ENCODE data around the gene C7orf57. TPM values are rescaled to one million over a fixed set of nuclear protein-coding genes. Genes with fewer than 3 reads are reported as not detected.

Gene C7orf57
- total and polyA plus RNA-seq, 2 experiments from 2014 or later, result 0.42 to 2.1 TPM

GRCh38 chr7:48085433-48085791 lies 50.1 kb downstream of the C7orf57 start:
- Histone ChIP-seq H3K79me2 (replicated peaks; ENCODE audit: insufficient read depth) (no peaks in the 10 kb centered on the region), H3K9me2 (ENCODE audit: insufficient read depth) (no peaks in the 10 kb centered on the region; the same call in 1 of the 2 replicates), H3K27ac (ENCODE audit: low read depth) (no peak overlapping the region), H3K4me3 (no peak overlapping the region), H2AFZ (no peak overlapping the region), H4K20me1 (replicated peaks; ENCODE audit: insufficient read depth) (no peaks in the 10 kb centered on the region), H3K27me3 (ENCODE audit: insufficient read depth) (no peaks in the 10 kb centered on the region), H3F3A (replicated peaks; ENCODE audit: low read depth) (peaks cover 10% of the 10 kb centered on the region), H3K36me3 (ENCODE audit: insufficient read depth) (no peaks in the 10 kb centered on the region), H3K4me2 (no peak overlapping the region), H3K4me1 (ENCODE audit: insufficient read depth) (peaks cover 21% of the 10 kb centered on the region)
- no peak for ATAC-seq
- DNase-seq (ENCODE audit: low spot score), result no peak
- H3K36me3 Mint-ChIP-seq (ENCODE audit: low read depth), result peaks cover 2% of the 10 kb centered on the region; the same call in 2 of the 3 replicates
- H3K27me3 Mint-ChIP-seq (ENCODE audit: insufficient read depth, low read depth, poor library complexity), result peaks cover 7% of the 10 kb centered on the region
- TF ChIP-seq CREB1 (CRISPR knock-in tag; IDR thresholded peaks at IDR 0.05; ENCODE audit: low read depth), result no peak
- TF ChIP-seq, protein P1, sequence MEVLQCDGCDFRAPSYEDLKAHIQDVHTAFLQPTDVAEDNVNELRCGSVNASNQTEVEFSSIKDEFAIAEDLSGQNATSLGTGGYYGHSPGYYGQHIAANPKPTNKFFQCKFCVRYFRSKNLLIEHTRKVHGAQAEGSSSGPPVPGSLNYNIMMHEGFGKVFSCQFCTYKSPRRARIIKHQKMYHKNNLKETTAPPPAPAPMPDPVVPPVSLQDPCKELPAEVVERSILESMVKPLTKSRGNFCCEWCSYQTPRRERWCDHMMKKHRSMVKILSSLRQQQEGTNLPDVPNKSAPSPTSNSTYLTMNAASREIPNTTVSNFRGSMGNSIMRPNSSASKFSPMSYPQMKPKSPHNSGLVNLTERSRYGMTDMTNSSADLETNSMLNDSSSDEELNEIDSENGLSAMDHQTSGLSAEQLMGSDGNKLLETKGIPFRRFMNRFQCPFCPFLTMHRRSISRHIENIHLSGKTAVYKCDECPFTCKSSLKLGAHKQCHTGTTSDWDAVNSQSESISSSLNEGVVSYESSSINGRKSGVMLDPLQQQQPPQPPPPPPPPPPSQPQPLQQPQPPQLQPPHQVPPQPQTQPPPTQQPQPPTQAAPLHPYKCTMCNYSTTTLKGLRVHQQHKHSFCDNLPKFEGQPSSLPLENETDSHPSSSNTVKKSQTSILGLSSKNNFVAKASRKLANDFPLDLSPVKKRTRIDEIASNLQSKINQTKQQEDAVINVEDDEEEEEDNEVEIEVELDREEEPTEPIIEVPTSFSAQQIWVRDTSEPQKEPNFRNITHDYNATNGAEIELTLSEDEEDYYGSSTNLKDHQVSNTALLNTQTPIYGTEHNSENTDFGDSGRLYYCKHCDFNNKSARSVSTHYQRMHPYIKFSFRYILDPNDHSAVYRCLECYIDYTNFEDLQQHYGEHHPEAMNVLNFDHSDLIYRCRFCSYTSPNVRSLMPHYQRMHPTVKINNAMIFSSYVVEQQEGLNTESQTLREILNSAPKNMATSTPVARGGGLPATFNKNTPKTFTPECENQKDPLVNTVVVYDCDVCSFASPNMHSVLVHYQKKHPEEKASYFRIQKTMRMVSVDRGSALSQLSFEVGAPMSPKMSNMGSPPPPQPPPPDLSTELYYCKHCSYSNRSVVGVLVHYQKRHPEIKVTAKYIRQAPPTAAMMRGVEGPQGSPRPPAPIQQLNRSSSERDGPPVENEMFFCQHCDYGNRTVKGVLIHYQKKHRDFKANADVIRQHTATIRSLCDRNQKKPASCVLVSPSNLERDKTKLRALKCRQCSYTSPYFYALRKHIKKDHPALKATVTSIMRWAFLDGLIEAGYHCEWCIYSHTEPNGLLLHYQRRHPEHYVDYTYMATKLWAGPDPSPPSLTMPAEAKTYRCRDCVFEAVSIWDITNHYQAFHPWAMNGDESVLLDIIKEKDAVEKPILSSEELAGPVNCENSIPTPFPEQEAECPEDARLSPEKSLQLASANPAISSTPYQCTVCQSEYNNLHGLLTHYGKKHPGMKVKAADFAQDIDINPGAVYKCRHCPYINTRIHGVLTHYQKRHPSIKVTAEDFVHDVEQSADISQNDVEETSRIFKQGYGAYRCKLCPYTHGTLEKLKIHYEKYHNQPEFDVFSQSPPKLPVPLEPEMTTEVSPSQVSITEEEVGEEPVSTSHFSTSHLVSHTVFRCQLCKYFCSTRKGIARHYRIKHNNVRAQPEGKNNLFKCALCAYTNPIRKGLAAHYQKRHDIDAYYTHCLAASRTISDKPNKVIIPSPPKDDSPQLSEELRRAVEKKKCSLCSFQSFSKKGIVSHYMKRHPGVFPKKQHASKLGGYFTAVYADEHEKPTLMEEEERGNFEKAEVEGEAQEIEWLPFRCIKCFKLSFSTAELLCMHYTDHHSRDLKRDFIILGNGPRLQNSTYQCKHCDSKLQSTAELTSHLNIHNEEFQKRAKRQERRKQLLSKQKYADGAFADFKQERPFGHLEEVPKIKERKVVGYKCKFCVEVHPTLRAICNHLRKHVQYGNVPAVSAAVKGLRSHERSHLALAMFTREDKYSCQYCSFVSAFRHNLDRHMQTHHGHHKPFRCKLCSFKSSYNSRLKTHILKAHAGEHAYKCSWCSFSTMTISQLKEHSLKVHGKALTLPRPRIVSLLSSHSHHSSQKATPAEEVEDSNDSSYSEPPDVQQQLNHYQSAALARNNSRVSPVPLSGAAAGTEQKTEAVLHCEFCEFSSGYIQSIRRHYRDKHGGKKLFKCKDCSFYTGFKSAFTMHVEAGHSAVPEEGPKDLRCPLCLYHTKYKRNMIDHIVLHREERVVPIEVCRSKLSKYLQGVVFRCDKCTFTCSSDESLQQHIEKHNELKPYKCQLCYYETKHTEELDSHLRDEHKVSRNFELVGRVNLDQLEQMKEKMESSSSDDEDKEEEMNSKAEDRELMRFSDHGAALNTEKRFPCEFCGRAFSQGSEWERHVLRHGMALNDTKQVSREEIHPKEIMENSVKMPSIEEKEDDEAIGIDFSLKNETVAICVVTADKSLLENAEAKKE (CRISPR knock-in tag; IDR thresholded peaks at IDR 0.05), result no peak
- peak overlapping the region; percentile 35 for H3K27ac Mint-ChIP-seq
- no peaks in the 10 kb centered on the region for H3K9me3 Mint-ChIP-seq
- peaks cover 37% of the 10 kb centered on the region for H3K4me1 Mint-ChIP-seq
- H3K4me3 Mint-ChIP-seq, result no peak overlapping the region

DNA sequence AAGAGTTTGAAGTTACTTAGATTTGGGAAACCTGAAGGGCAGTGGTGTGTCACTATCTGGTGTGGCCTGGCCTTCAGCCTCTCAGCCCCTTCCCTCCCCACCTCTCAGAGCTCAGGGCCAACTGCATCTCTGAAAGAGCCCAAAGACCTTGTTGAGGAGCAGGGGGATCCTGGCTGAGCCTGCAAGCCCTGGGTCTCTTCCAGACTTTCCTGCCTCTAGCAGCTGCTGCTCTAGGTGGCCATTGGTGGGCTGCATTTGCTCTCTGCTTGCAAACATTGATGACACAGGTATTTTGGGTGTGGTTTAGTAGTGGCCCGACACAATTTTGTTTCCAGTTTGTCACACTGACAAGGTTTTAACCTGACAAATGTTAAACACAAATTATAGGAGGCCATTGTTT lies 50.6 kb downstream of the C7orf57 start:
- no peak for ATAC-seq
- H3K27ac Mint-ChIP-seq, result peak overlapping the region; percentile 97
- Histone ChIP-seq H3K4me1 (ENCODE audit: insufficient read depth) (peaks cover 25% of the 10 kb centered on the region), H3K79me2 (replicated peaks; ENCODE audit: insufficient read depth) (no peaks in the 10 kb centered on the region), H3K9me2 (ENCODE audit: insufficient read depth) (no peaks in the 10 kb centered on the region; the same call in 1 of the 2 replicates), H3K27ac (ENCODE audit: low read depth) (peak overlapping the region; percentile 37; the same call in 1 of the 2 replicates), H3K27me3 (ENCODE audit: insufficient read depth) (no peaks in the 10 kb centered on the region), H3F3A (replicated peaks; ENCODE audit: low read depth) (peaks cover 10% of the 10 kb centered on the region), H2AFZ (no peak overlapping the region), H3K36me3 (ENCODE audit: insufficient read depth) (no peaks in the 10 kb centered on the region), H3K4me3 (no peak overlapping the region), H4K20me1 (replicated peaks; ENCODE audit: insufficient read depth) (no peaks in the 10 kb centered on the region), H3K4me2 (0 out of 2 replicates have a peak overlapping the region, but pooled peaks have one; percentile 3)
- H3K36me3 Mint-ChIP-seq (ENCODE audit: low read depth), result peaks cover 7% of the 10 kb centered on the region
- no peak overlapping the region; the same call in 2 of the 3 replicates for H3K4me3 Mint-ChIP-seq
- H3K27me3 Mint-ChIP-seq (ENCODE audit: insufficient read depth, low read depth, poor library complexity), result peaks cover 9% of the 10 kb centered on the region
- DNase-seq (ENCODE audit: low spot score), result no peak
- no peaks in the 10 kb centered on the region for H3K9me3 Mint-ChIP-seq
- peaks cover 42% of the 10 kb centered on the region for H3K4me1 Mint-ChIP-seq
- TF ChIP-seq, protein P1 (CRISPR knock-in tag; IDR thresholded peaks at IDR 0.05), result no peak
- TF ChIP-seq, protein P2, sequence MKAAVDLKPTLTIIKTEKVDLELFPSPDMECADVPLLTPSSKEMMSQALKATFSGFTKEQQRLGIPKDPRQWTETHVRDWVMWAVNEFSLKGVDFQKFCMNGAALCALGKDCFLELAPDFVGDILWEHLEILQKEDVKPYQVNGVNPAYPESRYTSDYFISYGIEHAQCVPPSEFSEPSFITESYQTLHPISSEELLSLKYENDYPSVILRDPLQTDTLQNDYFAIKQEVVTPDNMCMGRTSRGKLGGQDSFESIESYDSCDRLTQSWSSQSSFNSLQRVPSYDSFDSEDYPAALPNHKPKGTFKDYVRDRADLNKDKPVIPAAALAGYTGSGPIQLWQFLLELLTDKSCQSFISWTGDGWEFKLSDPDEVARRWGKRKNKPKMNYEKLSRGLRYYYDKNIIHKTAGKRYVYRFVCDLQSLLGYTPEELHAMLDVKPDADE (IDR thresholded peaks at IDR 0.05), result no peak
- no peak for TF ChIP-seq NANOG (IDR thresholded peaks at IDR 0.05; ENCODE audit: borderline replicate concordance)
- TF ChIP-seq ZNF331 (CRISPR knock-in tag; IDR thresholded peaks at IDR 0.05; ENCODE audit: low read depth), result no peak
